Renal cortex interstitium (tissue), 11 donors: ENCODE measurements around the gene ZDHHC20. TPM values are rescaled to one million over a fixed set of nuclear protein-coding genes. Genes with fewer than 3 reads are reported as not detected.
"Not testable (repeated sequence)": the region's sequence is repeated elsewhere in the genome, so short reads cannot be mapped to it uniquely, and the experiment has no call there.

ENCODE experiments used
- DNase-seq, 11 donors: peaks; one replicate each; pipeline ENCODE4 v3.0.0-alpha.2; 2013; ENCODE audit warnings: low read depth in 9 of 11, low spot score in 4 of 11; ENCODE audit errors: extremely low read depth in 1 of 11
- polyA plus RNA-seq, 3 donors: library from polyadenylated mRNA; unstranded; fragments of 120-200 nt; gene quantifications; one replicate each; pipeline ENCODE4 v1.2.1, GENCODE V29; 2013; ENCODE audit not compliant: insufficient read length in 3 of 3

Gene ZDHHC20
- polyA plus RNA-seq, 3 donors: 73.4 to 79.9 (median 74.3) TPM

DNA sequence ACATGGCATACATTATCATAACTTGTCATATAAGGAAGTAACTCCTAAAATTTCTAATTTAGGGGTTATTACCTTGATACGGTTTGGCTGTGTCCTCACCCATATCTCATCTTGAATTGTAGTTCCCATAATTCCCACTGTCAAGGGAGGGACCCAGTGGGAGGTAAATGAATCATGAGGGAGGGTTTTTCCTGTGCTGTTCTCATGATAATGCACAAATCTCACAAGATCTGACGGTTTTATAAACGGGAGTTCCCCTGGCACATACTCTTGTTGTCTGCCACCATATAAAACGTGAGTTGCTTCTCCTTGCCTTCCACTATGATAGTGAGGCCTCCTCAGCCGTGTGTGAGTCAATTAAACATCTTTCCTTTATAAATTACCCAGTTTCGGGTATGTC is 76.0 kb downstream of the ZDHHC20 start:
- no peak for DNase-seq

DNA sequence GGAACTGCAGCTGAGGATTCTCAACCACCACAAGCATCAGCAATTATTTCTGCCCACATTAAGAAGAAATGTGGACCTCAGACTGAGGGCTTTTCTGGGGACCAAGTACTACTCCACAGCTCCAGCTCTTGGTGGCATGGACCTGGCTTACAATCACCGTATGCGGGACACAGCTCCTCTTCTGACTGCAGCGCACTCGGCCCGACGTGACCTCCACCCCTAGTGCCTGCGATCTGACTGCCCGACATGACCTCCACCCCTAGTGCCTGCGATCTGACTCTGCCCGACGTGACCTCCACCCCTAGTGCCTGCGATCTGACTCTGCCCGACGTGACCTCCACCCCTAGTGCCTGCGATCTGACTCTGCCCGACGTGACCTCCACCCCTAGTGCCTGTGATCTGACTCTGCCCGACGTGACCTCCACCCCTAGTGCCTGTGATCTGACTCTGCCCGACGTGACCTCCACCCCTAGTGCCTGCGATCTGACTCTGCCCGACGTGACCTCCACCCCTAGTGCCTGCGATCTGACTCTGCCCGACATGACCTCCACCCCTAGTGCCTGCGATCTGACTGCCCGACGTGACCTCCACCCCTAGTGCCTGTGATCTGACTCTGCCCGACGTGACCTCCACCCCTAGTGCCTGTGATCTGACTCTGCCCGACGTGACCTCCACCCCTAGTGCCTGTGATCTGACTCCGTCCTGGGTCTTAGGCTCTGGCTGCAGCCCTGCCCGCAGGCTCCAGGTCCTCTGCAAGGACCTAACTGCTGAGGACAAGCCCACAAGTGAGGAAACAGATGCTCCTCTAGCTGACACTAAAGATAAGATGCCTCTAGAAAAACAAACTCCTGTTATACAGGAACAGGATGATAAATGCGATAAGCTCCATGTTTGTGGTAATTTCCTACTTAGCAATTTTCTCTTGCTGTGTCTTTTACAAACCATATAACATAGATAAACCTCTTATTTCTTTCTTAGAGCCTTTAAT is 81.8 kb downstream of the ZDHHC20 start:
- DNase-seq: not testable (repeated sequence)

DNA sequence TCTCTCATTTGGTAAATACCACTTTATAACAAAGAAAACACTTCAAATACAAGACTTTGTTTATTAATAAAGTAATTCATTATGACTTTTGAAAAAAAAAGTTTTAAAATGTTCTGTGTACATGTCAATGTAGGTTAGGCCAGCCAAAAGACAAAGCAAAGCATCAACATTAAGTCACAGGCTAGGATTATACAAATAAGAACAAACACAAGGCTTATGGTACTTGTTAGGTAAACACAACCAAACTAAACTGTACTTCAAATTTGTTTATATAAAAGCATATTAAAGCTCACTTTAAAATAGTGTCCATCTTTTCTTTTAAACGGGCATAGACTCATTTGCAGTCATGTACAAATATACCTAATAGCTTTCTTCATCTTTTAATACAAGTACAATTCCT is 86.6 kb downstream of the ZDHHC20 start:
- DNase-seq: no peak

GRCh38 chr13:21371011-21371410 is 88.1 kb downstream of the ZDHHC20 start:
- DNase-seq: peak in 6 of 11 donors; percentile 6 to 20 (median 10)

DNA sequence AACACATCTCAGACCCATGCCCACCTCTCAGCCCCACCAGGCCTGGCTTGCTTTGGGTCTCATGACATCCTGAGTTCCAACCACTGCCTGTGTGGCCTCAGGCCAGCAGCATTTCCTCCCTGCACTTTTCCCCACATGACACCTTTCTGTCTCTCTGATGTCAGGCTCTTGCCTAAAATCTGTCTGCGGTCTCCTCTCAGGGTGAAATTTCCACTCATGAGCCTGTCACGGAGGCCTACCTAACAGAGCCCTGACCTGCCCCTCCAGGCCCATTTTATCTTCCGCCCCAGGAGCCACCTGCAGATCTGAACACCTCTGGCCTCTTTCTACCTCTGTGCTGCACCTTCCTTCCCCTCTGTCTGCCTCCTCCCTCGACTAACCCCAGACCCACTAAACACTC is 93.5 kb downstream of the ZDHHC20 start:
- no peak for DNase-seq

- DNase-seq: no peak
Observed at GRCh38 chr13:21364916-21365315, 94.2 kb downstream of the ZDHHC20 start.

- DNase-seq: no peak
Observed at GRCh38 chr13:21364357-21364756, 94.7 kb downstream of the ZDHHC20 start.

GRCh38 chr13:21362741-21363140 is 96.4 kb downstream of the ZDHHC20 start:
- DNase-seq: no peak

GRCh38 chr13:21361706-21362105 is 97.4 kb downstream of the ZDHHC20 start:
- DNase-seq: no peak

DNA sequence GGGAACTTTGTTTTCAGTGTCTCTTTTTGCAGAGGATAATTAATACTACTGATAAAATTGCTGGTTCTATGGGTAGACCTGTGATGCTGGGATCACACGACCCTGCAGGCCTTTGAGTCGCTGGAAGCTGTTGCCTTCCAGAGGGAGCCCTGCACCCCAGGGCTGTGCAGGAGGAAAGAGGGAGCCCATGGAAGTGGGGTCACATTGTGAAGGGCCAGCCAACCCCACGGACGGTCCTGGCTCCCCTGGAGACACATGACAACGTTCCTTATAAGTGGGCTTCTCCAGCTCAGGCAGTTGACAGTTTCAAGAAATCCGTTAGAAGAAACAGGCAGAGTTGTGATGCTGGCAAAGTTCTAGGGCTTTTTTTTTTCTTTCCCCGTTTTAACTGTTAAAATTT is 98.0 kb downstream of the ZDHHC20 start:
- no peak for DNase-seq

DNA sequence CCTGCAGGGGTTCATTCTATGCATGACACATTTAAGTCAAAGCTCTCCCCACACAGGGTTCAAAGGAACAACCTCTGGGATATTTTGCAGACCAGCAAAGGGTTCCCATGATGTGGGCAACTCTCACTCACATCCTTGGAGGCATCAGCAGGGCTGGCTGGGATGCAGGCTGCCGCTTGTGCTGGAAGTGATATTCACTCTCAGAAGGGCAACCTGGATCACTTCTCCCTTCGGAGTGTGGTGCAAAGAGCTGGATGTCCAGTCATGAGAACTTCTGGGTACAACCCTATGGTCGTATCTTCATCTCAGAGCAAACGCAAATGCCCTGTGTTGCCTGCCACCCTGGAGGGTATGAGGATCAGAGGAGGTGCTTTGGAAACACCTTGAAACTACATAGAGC is 98.6 kb downstream of the ZDHHC20 start:
- no peak for DNase-seq

- no peak for DNase-seq
Observed at GRCh38 chr13:21359855-21360254, 99.2 kb downstream of the ZDHHC20 start.

GRCh38 chr13:21355304-21355703 is 103.8 kb downstream of the ZDHHC20 start:
- no peak for DNase-seq

- DNase-seq: no peak
Observed at GRCh38 chr13:21354721-21355120, 104.4 kb downstream of the ZDHHC20 start.

GRCh38 chr13:21348488-21349120 is 110.5 kb downstream of the ZDHHC20 start:
- DNase-seq: peak in 2 of 11 donors; percentile 10 to 15

GRCh38 chr13:21347753-21348318 is 111.3 kb downstream of the ZDHHC20 start:
- no peak for DNase-seq

DNA sequence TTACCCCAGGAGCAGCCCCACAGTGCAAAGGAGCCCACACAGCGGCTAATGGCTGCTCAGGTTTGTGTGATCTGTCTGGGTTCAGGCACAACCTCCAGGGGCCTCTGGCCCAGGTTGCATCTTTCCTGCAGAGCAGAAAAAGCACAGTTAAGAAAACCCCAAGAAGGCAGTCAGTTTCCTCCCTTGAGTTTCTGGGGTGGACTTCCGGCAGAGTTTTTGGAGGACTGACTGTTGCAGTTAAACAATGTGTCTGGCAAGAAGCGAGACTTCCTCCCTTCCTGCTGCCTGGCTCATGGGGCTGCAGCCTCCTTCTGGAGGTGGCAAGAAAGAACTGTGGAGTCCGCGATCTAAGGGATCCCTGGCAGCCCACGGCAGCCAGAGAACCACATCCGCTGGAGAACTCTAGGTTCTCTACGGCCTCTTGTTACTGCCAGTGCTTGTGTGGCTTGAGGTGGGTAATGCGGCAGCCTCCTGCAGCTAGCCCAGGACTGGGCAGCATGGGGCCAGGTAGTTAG is 114.4 kb downstream of the ZDHHC20 start:
- no peak for DNase-seq

DNA sequence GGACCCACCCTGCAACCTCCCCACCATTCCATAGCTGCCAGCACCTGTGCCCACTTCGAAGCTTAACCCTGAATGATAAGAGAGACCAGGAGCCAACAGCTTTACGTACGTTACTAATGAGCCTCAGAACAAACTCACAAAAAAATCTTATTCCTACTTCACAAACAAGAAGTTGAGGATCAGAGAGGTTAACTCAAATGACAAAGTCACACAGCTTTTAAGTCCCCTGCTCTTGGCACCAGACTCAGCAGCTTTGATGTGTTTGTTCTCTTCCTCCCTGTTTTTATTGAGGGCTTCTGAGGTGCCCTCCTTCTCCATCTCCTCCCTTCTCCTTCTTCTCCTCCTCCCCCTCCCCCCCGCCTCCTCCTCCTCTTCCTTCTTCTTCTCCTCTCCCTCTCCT is 115.4 kb downstream of the ZDHHC20 start:
- no peak for DNase-seq

GRCh38 chr13:21342699-21343442 is 116.2 kb downstream of the ZDHHC20 start:
- DNase-seq: no peak
